Liver (tissue), 9 donors: ENCODE results near the gene PISD. TPM values are rescaled to one million over a fixed set of nuclear protein-coding genes. Genes with fewer than 3 reads are reported as not detected.

ENCODE experiments used
- DNase-seq: peaks from one replicate; pipeline ENCODE4 v3.0.0-alpha.2; 2017; ENCODE audit warnings: low spot score
- H3K27ac ChIP-seq, 2 donors: one replicate each; pipeline ENCODE4 v1.7.0; 2013; ENCODE audit warnings: inconsistent platforms in 2 of 2, low read length in 2 of 2, control low read depth in 1 of 2, low read depth in 1 of 2, mild to moderate bottlenecking in 1 of 2
- H3K27me3 ChIP-seq, 4 donors: one replicate each; pipeline versions ENCODE4 v1.6.1 to v1.7.0; 2013; ENCODE audit warnings: low read length in 3 of 4, inconsistent platforms in 1 of 4, mild to moderate bottlenecking in 1 of 4, moderate library complexity in 1 of 4; ENCODE audit not compliant: control insufficient read depth in 4 of 4, insufficient read depth in 4 of 4
- H3K36me3 ChIP-seq, 4 donors: one replicate each; pipeline versions ENCODE4 v1.6.1 to v1.7.0; 2013; ENCODE audit warnings: low read length in 3 of 4, mild to moderate bottlenecking in 3 of 4, low read depth in 1 of 4, moderate library complexity in 1 of 4; ENCODE audit not compliant: control insufficient read depth in 4 of 4, insufficient read depth in 3 of 4
- H3K4me1 ChIP-seq, 4 donors: one replicate each; pipeline versions ENCODE4 v1.6.1 to v1.7.0; 2013; ENCODE audit warnings: low read length in 3 of 4, mild to moderate bottlenecking in 3 of 4, moderate library complexity in 1 of 4; ENCODE audit not compliant: control insufficient read depth in 4 of 4, insufficient read depth in 4 of 4
- H3K4me3 ChIP-seq, 3 donors: one replicate each; pipeline versions ENCODE4 v1.6.1 to v1.7.0; 2013; ENCODE audit warnings: low read length in 3 of 3, control low read depth in 1 of 3, low read depth in 1 of 3, mild to moderate bottlenecking in 1 of 3
- H3K9ac ChIP-seq, 2 donors: one replicate each; pipeline ENCODE4 v1.7.0; 2013; ENCODE audit warnings: low read length in 2 of 2, mild to moderate bottlenecking in 2 of 2, moderate library complexity in 2 of 2, control low read depth in 1 of 2, low read depth in 1 of 2
- H3K9me3 ChIP-seq, 4 donors: one replicate each; pipeline versions ENCODE4 v1.6.1 to v1.7.0; 2013; ENCODE audit warnings: low read length in 3 of 4; ENCODE audit not compliant: control insufficient read depth in 4 of 4
- EGR1 ChIP-seq, 2 donors: IDR thresholded peaks; 2 replicates each; pipeline ENCODE4 v1.6.1; 2016 to 2018; ENCODE audit warnings: antibody characterized with exemption in 2 of 2, low read depth in 2 of 2
- FOXA2 ChIP-seq: IDR thresholded peaks from 2 replicates; pipeline ENCODE4 v1.6.1; 2016; ENCODE audit warnings: antibody characterized with exemption
- HNF4A ChIP-seq, 2 donors: conservative IDR thresholded peaks; 2 replicates each; pipeline ENCODE4 v1.6.1; 2016; ENCODE audit warnings: antibody characterized with exemption in 2 of 2, mild to moderate bottlenecking in 2 of 2
- HNF4G ChIP-seq: IDR thresholded peaks from 2 replicates; pipeline ENCODE4 v1.6.1; 2016; ENCODE audit warnings: antibody characterized with exemption
- JUND ChIP-seq, 2 donors: IDR thresholded peaks; 2 replicates each; pipeline ENCODE4 v1.6.1; 2016; ENCODE audit warnings: antibody characterized with exemption in 2 of 2
- NR2F2 ChIP-seq: IDR thresholded peaks from 2 replicates; pipeline ENCODE4 v1.6.1; 2016; ENCODE audit warnings: antibody characterized with exemption
- RAD21 ChIP-seq, 2 donors: IDR thresholded peaks; 2 replicates each; pipeline ENCODE4 v1.6.1; 2016; ENCODE audit warnings: antibody characterized with exemption in 2 of 2, mild to moderate bottlenecking in 2 of 2
- RXRA ChIP-seq, 2 donors: IDR thresholded peaks; 2 replicates each; pipeline ENCODE4 v1.6.1; 2017 to 2018; ENCODE audit warnings: antibody characterized with exemption in 2 of 2, mild to moderate bottlenecking in 1 of 2
- SP1 ChIP-seq: IDR thresholded peaks from 2 replicates; pipeline ENCODE4 v1.6.1; 2018; ENCODE audit warnings: antibody characterized with exemption, mild to moderate bottlenecking
- TAF1 ChIP-seq: conservative IDR thresholded peaks from 2 replicates; pipeline ENCODE4 v1.6.1; 2016; ENCODE audit warnings: antibody characterized with exemption, mild to moderate bottlenecking
- YY1 ChIP-seq: IDR thresholded peaks from 2 replicates; pipeline ENCODE4 v1.6.1; 2016; ENCODE audit warnings: antibody characterized with exemption, mild to moderate bottlenecking
- WGBS: extraction: QIAGEN DNeasy Blood & Tissue Kit; methylation state at CpG from one replicate; pipeline ENCODE4 v1.1.7; 2013; 5-methylcytosine and 5-hydroxymethylcytosine counted together
- polyA plus RNA-seq, 2 donors: library from polyadenylated mRNA; stranded (reverse) in 1 of 2; unstranded in 1 of 2; fragments of 200-250 nt in 1 of 2; fragments of >200 nt in 1 of 2; fragmentation: Nextera tagmentation in 1 of 2; extraction: Ambion mirVana in 1 of 2; gene quantifications; one replicate each; pipeline versions ENCODE4 v1.2.1 to v1.2.3, GENCODE V29; 2013 to 2015
- total RNA-seq, 2 donors: library from RNA; depleted of rRNA; stranded (reverse); fragments of >200 nt; gene quantifications; one replicate each; pipeline ENCODE4 v1.2.3, GENCODE V29; 2014
- TF ChIP-seq, protein P1 (sequence below): IDR thresholded peaks from 2 replicates; pipeline ENCODE4 v1.6.1; 2016; ENCODE audit warnings: antibody characterized with exemption
- TF ChIP-seq, protein P2 (sequence below): IDR thresholded peaks from 2 replicates; pipeline ENCODE4 v1.6.1; 2016; ENCODE audit warnings: antibody characterized with exemption
- TF ChIP-seq, protein P3 (sequence below): IDR thresholded peaks from 2 replicates; pipeline ENCODE4 v1.6.1; 2016; ENCODE audit warnings: antibody characterized with exemption, mild to moderate bottlenecking
- TF ChIP-seq, protein P4 (sequence below): fragments of 150-350 bp; IDR thresholded peaks from 2 replicates; pipeline ENCODE4 v1.5.1; 2017; ENCODE audit warnings: improper control_type of control experiment, low read depth, low read length; ENCODE audit not compliant: missing input control
- TF ChIP-seq, protein P5 (sequence below): IDR thresholded peaks from 2 replicates; pipeline ENCODE4 v1.6.1; 2016; ENCODE audit warnings: antibody characterized with exemption
- donor health status: healthy.
- donor health status: healthy.
- donor health status: healthy.
- donor health status: healthy.
- donor health status: healthy.

PISD gene
- total and polyA plus RNA-seq, 4 donors: 14.7 to 28.3 (median 20.4) TPM

DNA sequence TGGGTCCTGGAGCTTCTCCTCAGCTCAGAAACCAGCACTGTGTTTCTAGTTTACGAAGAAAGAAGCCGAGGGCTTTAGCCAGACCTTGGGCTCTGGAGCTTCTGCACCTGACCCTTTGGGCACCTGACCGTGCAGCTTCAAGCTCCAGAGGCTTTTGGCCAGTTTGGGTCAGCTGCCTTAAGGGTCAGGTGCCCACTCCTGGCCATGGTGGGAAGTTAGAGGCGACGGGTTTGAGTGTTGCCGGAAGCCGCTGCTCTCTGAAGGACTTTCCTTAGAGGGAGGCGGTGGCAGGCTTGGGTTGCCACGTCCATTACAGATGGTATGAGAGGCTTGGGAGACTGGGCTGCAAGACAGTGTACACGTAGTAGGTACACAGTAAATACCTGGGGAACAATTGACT, 52.3 kb downstream of the PISD start (continued):
- TF ChIP-seq, protein P1, sequence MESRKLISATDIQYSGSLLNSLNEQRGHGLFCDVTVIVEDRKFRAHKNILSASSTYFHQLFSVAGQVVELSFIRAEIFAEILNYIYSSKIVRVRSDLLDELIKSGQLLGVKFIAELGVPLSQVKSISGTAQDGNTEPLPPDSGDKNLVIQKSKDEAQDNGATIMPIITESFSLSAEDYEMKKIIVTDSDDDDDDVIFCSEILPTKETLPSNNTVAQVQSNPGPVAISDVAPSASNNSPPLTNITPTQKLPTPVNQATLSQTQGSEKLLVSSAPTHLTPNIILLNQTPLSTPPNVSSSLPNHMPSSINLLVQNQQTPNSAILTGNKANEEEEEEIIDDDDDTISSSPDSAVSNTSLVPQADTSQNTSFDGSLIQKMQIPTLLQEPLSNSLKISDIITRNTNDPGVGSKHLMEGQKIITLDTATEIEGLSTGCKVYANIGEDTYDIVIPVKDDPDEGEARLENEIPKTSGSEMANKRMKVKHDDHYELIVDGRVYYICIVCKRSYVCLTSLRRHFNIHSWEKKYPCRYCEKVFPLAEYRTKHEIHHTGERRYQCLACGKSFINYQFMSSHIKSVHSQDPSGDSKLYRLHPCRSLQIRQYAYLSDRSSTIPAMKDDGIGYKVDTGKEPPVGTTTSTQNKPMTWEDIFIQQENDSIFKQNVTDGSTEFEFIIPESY: no peak
- TF ChIP-seq HNF4G (no peak), EGR1 (IDR thresholded peaks at IDR 0.05; ENCODE audit: low read depth in 2 of 2) (no peak), RXRA (IDR thresholded peaks at IDR 0.05) (no peak), JUND (IDR thresholded peaks at IDR 0.05) (no peak), SP1 (no peak), HNF4A (conservative IDR thresholded peaks at IDR 0.05) (no peak), NR2F2 (no peak), RAD21 (IDR thresholded peaks at IDR 0.05) (no peak)
- TF ChIP-seq, protein P2, sequence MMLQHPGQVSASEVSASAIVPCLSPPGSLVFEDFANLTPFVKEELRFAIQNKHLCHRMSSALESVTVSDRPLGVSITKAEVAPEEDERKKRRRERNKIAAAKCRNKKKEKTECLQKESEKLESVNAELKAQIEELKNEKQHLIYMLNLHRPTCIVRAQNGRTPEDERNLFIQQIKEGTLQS: no peak

DNA sequence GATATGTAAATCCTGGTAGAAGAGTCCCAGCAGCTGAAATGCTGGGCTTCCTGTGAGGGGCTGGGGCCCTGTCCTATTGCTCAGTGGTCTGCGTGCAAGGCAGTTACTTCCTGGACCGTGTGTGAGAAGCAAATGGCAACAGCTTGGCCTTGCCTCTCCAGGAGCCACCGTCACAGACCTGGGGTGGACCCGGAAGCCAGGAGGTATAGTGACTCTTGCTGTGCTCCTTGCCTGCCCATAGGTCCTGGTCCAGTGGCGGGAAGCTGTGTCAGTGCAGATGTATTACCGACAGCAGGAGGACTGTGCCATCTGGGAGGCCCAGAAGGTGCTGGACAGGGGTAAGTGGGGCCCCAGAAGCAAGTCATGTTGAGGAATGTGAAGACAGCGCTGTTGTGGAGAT, 54.3 kb downstream of the PISD start:
- no peak overlapping the region for H3K27ac ChIP-seq
- no peaks in the 10 kb centered on the region for H3K36me3 ChIP-seq
- no peak for DNase-seq
- no peaks in the 10 kb centered on the region for H3K9me3 ChIP-seq
- no peak overlapping the region for H3K4me3 ChIP-seq
- WGBS: 97% methylated on average over 7 of the region's 7 CpGs
- H3K4me1 ChIP-seq: peaks cover 0 to 6% (median 0%) of the 10 kb centered on the region in 4 donors
- no peak for TF ChIP-seq NR2F2
- TF ChIP-seq YY1: no peak
- TF ChIP-seq RAD21 (IDR thresholded peaks at IDR 0.05): no peak
- TF ChIP-seq, protein P3, sequence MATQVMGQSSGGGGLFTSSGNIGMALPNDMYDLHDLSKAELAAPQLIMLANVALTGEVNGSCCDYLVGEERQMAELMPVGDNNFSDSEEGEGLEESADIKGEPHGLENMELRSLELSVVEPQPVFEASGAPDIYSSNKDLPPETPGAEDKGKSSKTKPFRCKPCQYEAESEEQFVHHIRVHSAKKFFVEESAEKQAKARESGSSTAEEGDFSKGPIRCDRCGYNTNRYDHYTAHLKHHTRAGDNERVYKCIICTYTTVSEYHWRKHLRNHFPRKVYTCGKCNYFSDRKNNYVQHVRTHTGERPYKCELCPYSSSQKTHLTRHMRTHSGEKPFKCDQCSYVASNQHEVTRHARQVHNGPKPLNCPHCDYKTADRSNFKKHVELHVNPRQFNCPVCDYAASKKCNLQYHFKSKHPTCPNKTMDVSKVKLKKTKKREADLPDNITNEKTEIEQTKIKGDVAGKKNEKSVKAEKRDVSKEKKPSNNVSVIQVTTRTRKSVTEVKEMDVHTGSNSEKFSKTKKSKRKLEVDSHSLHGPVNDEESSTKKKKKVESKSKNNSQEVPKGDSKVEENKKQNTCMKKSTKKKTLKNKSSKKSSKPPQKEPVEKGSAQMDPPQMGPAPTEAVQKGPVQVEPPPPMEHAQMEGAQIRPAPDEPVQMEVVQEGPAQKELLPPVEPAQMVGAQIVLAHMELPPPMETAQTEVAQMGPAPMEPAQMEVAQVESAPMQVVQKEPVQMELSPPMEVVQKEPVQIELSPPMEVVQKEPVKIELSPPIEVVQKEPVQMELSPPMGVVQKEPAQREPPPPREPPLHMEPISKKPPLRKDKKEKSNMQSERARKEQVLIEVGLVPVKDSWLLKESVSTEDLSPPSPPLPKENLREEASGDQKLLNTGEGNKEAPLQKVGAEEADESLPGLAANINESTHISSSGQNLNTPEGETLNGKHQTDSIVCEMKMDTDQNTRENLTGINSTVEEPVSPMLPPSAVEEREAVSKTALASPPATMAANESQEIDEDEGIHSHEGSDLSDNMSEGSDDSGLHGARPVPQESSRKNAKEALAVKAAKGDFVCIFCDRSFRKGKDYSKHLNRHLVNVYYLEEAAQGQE: no peak
- TF ChIP-seq, protein P1: no peak
- TF ChIP-seq RXRA (IDR thresholded peaks at IDR 0.05): no peak
- TF ChIP-seq TAF1: no peak
- TF ChIP-seq JUND (IDR thresholded peaks at IDR 0.05): no peak
- TF ChIP-seq, protein P4, sequence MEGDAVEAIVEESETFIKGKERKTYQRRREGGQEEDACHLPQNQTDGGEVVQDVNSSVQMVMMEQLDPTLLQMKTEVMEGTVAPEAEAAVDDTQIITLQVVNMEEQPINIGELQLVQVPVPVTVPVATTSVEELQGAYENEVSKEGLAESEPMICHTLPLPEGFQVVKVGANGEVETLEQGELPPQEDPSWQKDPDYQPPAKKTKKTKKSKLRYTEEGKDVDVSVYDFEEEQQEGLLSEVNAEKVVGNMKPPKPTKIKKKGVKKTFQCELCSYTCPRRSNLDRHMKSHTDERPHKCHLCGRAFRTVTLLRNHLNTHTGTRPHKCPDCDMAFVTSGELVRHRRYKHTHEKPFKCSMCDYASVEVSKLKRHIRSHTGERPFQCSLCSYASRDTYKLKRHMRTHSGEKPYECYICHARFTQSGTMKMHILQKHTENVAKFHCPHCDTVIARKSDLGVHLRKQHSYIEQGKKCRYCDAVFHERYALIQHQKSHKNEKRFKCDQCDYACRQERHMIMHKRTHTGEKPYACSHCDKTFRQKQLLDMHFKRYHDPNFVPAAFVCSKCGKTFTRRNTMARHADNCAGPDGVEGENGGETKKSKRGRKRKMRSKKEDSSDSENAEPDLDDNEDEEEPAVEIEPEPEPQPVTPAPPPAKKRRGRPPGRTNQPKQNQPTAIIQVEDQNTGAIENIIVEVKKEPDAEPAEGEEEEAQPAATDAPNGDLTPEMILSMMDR: no peak
- no peak for TF ChIP-seq FOXA2
- TF ChIP-seq, protein P5, sequence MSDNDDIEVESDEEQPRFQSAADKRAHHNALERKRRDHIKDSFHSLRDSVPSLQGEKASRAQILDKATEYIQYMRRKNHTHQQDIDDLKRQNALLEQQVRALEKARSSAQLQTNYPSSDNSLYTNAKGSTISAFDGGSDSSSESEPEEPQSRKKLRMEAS: no peak
- TF ChIP-seq EGR1 (IDR thresholded peaks at IDR 0.05; ENCODE audit: low read depth in 2 of 2): no peak
- no peak for TF ChIP-seq HNF4G
- TF ChIP-seq HNF4A (conservative IDR thresholded peaks at IDR 0.05): no peak
- no peak for TF ChIP-seq SP1
- H3K9ac ChIP-seq: no peak overlapping the region
- H3K27me3 ChIP-seq: no peaks in the 10 kb centered on the region
